ENCODE data around the gene MRPL27.

GRCh38 chr17:50367401-50367800 is 5.6 kb downstream of the MRPL27 start:
- no peak for TF ChIP-seq CTCF (IDR thresholded peaks at IDR 0.05; ENCODE audit: low read length)
- TF ChIP-seq EZH2 (IDR thresholded peaks at IDR 0.05; ENCODE audit: borderline replicate concordance, low read length), result no peak

Measured in OCI-LY1 (cell line).